Measurements from ENCODE around the gene RBP3.
A peak's percentile ranks its signal among the peaks of the same experiment; 100 is the strongest.

RBP3 gene

GRCh38 chr10:47310090-47310505, 38.1 kb upstream of the RBP3 start:
- TF ChIP-seq CTCF (conservative IDR thresholded peaks at IDR 0.05; ENCODE audit: low read depth, low read length), result no peak
- H3K27me3 ChIP-seq (ENCODE audit: insufficient read depth, low read depth), result no peaks in the 10 kb centered on the region
- no peak overlapping the region for H3K4me2 ChIP-seq
- no peaks in the 10 kb centered on the region for H4K20me1 ChIP-seq (ENCODE audit: insufficient read depth)
- no peak overlapping the region for H3K9ac ChIP-seq
- no peaks in the 10 kb centered on the region for H3K4me1 ChIP-seq (ENCODE audit: low read depth, poor library complexity, severe bottlenecking)
- H3K36me3 ChIP-seq (ENCODE audit: insufficient read depth), result no peaks in the 10 kb centered on the region
- no peak overlapping the region for H3K4me3 ChIP-seq (IDR thresholded peaks at IDR 0.05; ENCODE audit: insufficient read depth, low read depth, low read length)
- no peak overlapping the region for H2AFZ ChIP-seq (ENCODE audit: low read depth)
- H3K79me2 ChIP-seq (ENCODE audit: insufficient read depth, low read depth), result no peaks in the 10 kb centered on the region
- H3K27ac ChIP-seq, result no peak overlapping the region

GRCh38 chr10:47311193-47311931, 36.8 kb upstream of the RBP3 start:
- H3K4me3 ChIP-seq (IDR thresholded peaks at IDR 0.05; ENCODE audit: insufficient read depth, low read depth, low read length), result no peak overlapping the region
- no peak overlapping the region for H3K27ac ChIP-seq
- H2AFZ ChIP-seq (ENCODE audit: low read depth), result peak overlapping the region; percentile 54; the same call in 1 of the 2 replicates
- no peak overlapping the region for H3K9ac ChIP-seq
- no peaks in the 10 kb centered on the region for H4K20me1 ChIP-seq (ENCODE audit: insufficient read depth)
- no peaks in the 10 kb centered on the region for H3K79me2 ChIP-seq (ENCODE audit: insufficient read depth, low read depth)
- H3K36me3 ChIP-seq (ENCODE audit: insufficient read depth), result no peaks in the 10 kb centered on the region
- TF ChIP-seq CTCF (conservative IDR thresholded peaks at IDR 0.05; ENCODE audit: low read depth, low read length), result no peak
- no peaks in the 10 kb centered on the region for H3K27me3 ChIP-seq (ENCODE audit: insufficient read depth, low read depth)
- H3K4me1 ChIP-seq (ENCODE audit: low read depth, poor library complexity, severe bottlenecking), result no peaks in the 10 kb centered on the region
- peak overlapping the region; percentile 10; the same call in 1 of the 2 replicates for H3K4me2 ChIP-seq

- Histone ChIP-seq H3K9ac (no peak overlapping the region), H3K4me3 (IDR thresholded peaks at IDR 0.05; ENCODE audit: insufficient read depth, low read depth, low read length) (no peak overlapping the region), H4K20me1 (ENCODE audit: insufficient read depth) (no peaks in the 10 kb centered on the region), H3K4me1 (ENCODE audit: low read depth, poor library complexity, severe bottlenecking) (no peaks in the 10 kb centered on the region), H3K27ac (no peak overlapping the region), H2AFZ (ENCODE audit: low read depth) (peak overlapping the region; percentile 54; the same call in 1 of the 2 replicates), H3K79me2 (ENCODE audit: insufficient read depth, low read depth) (no peaks in the 10 kb centered on the region), H3K27me3 (ENCODE audit: insufficient read depth, low read depth) (no peaks in the 10 kb centered on the region), H3K4me2 (peak overlapping the region; percentile 10; the same call in 1 of the 2 replicates), H3K36me3 (ENCODE audit: insufficient read depth) (no peaks in the 10 kb centered on the region)
- TF ChIP-seq CTCF (conservative IDR thresholded peaks at IDR 0.05; ENCODE audit: low read depth, low read length), result peak; percentile 83
These were observed 36.1 kb upstream of the RBP3 start for GRCh38 chr10:47311932-47312662.

- Histone ChIP-seq H3K9ac (no peak overlapping the region), H3K4me3 (IDR thresholded peaks at IDR 0.05; ENCODE audit: insufficient read depth, low read depth, low read length) (no peak overlapping the region), H3K4me2 (no peak overlapping the region; the same call in 1 of the 2 replicates), H3K79me2 (ENCODE audit: insufficient read depth, low read depth) (no peaks in the 10 kb centered on the region), H3K27me3 (ENCODE audit: insufficient read depth, low read depth) (no peaks in the 10 kb centered on the region), H3K4me1 (ENCODE audit: low read depth, poor library complexity, severe bottlenecking) (no peaks in the 10 kb centered on the region), H2AFZ (ENCODE audit: low read depth) (peak overlapping the region; percentile 54; the same call in 1 of the 2 replicates), H3K36me3 (ENCODE audit: insufficient read depth) (no peaks in the 10 kb centered on the region), H3K27ac (no peak overlapping the region), H4K20me1 (ENCODE audit: insufficient read depth) (no peaks in the 10 kb centered on the region)
- no peak for TF ChIP-seq CTCF (conservative IDR thresholded peaks at IDR 0.05; ENCODE audit: low read depth, low read length)
These were observed 35.5 kb upstream of the RBP3 start for GRCh38 chr10:47312663-47312995.
